NCI-H524 treated with DMSO at 0.1 percent for 48 hours (cell line): Measurements from ENCODE around the gene HOXC9.

Experiments
- DNase-seq: peaks from one replicate; lab custom pipeline; 2025; lab: John Stamatoyannopoulos, UW

HOXC9 gene

GRCh38 chr12:53976172-53976822, 23.7 kb upstream of the HOXC9 start:
- DNase-seq: no peak

GRCh38 chr12:53976823-53977595, 23.0 kb upstream of the HOXC9 start:
- DNase-seq: no peak

- no peak for DNase-seq
These were observed 22.1 kb upstream of the HOXC9 start for GRCh38 chr12:53977596-53978445.

GRCh38 chr12:53978477-53979356, 21.2 kb upstream of the HOXC9 start:
- DNase-seq: no peak

GRCh38 chr12:53980104-53980801, 19.7 kb upstream of the HOXC9 start:
- DNase-seq: no peak

- DNase-seq: no peak
These were observed 19.0 kb upstream of the HOXC9 start for GRCh38 chr12:53980802-53981496.

GRCh38 chr12:53981634-53982565, 18.1 kb upstream of the HOXC9 start:
- no peak for DNase-seq

- no peak for DNase-seq
These were observed 17.1 kb upstream of the HOXC9 start for GRCh38 chr12:53982648-53983567.

- no peak for DNase-seq
These were observed 16.4 kb upstream of the HOXC9 start for GRCh38 chr12:53983568-53983949.

- no peak for DNase-seq
These were observed 15.9 kb upstream of the HOXC9 start for GRCh38 chr12:53983950-53984572.

GRCh38 chr12:53984901-53985691, 14.9 kb upstream of the HOXC9 start, which contains the start of gene HOXC10:
TSS of gene HOXC10 (plus strand) at chr12:53985146. CDS start at chr12:53985260, 114 bp downstream.
- DNase-seq: peak; percentile 28

GRCh38 chr12:53985692-53985993, 14.3 kb upstream of the HOXC9 start:
- DNase-seq: no peak

GRCh38 chr12:53985994-53986685, 13.8 kb upstream of the HOXC9 start:
- no peak for DNase-seq

GRCh38 chr12:53986686-53987483, 13.1 kb upstream of the HOXC9 start:
- DNase-seq: no peak

GRCh38 chr12:53987787-53988230, 12.2 kb upstream of the HOXC9 start:
- no peak for DNase-seq
